Regular cardiac myocyte (primary cell): ENCODE results near the gene NEUROG3. TPM values are rescaled to one million over a fixed set of nuclear protein-coding genes. Genes with fewer than 3 reads are reported as not detected.

ENCODE experiments used
- total RNA-seq: library from RNA; depleted of rRNA; stranded (reverse); fragments of >200 nt; gene quantifications from 2 replicates; pipeline ENCODE4 v1.2.3, GENCODE V29; 2014

The NEUROG3 gene, protein sequence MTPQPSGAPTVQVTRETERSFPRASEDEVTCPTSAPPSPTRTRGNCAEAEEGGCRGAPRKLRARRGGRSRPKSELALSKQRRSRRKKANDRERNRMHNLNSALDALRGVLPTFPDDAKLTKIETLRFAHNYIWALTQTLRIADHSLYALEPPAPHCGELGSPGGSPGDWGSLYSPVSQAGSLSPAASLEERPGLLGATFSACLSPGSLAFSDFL
- total RNA-seq = not detected in 2 replicates

DNA sequence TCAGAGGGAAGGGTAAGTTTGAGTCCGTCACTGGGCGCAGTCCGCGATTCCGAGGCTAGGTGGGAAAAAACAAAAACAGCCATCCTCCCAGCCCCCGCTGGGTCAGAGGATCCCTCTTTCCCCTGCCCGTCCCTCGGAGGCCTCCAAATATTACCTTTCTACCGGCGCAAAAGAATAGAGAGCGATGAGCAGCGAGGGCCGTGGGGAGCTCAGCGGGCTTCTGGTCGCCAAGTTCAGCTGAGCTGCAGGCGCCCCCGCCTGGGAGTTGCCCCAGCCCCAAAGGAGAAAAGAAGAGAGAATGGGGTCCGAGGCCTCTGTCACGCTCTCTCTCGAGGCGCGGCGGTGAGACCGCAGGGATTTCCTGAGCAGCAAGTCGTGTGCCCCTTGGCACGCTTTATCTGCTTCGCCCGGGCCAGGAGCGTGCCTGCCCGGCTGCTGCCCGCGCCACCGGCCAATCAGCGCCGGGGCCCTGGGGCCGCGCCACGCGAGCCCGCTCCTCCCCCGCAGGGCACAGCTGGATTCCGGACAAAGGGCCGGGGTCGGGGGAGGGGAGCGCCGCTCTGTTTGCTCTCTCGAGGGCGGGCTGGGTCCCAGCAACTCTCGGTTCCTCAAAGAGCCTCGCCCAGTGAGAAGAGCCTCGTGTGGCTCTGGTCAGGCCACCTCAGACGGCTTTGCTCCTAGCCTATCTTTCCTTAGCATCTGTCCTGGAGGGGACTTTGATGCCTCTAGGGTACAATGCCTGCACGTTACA is at the start of gene NEUROG3:
Gene NEUROG3 (minus strand): TSS at position 367 of the 751 bp plus-strand sequence. CDS start 379 bp downstream, outside the sequence.

Other genes starting within 250 kb of the NEUROG3 start
- gene TACR2, start 156.5 kb downstream of the NEUROG3 start, total RNA-seq = 0.19 and 0.85 TPM in 2 replicates
- gene TSPAN15, start 122.0 kb downstream of the NEUROG3 start, total RNA-seq = 0.77 and 1.7 TPM in 2 replicates
- gene FAM241B, start 56.8 kb upstream of the NEUROG3 start, total RNA-seq = 0.19 and 0.56 TPM in 2 replicates
- 27.6 and 44.3 TPM in 2 replicates for gene COL13A1, start 228.5 kb upstream of the NEUROG3 start, total RNA-seq